HepG2 (cell line): ENCODE results near the gene TRIM2. TPM values are rescaled to one million over a fixed set of nuclear protein-coding genes. Genes with fewer than 3 reads are reported as not detected.

Source experiments
- ATAC-seq: fragments of 200-7000 bp; cut with Tn5 transposase; 3 replicates; pipeline ENCODE4 v1.9.1; 2020; ENCODE audit warnings: mild to moderate bottlenecking, moderate library complexity
- BruUV-seq: library from RNA; stranded (reverse); fragments of 400-500 nt; replicated peaks from 2 replicates; lab custom pipeline; 2021; lab: Mats Ljungman, UMichigan
- CTCF ChIA-PET: fragments of 300-600 bp; formaldehyde crosslinking; extraction: SDS; loops from one replicate; lab custom pipeline; 2021; ENCODE audit warnings: low total read pairs, inconsistent platforms, low intra/inter-chr PET ratio; lab: Yijun Ruan, JAX
- POLR2A ChIA-PET: fragments of 350-600 bp; sonication (Branson Sonifier 250); formaldehyde crosslinking; loops from one replicate; lab custom pipeline; 2020; ENCODE audit warnings: antibody characterized with exemption, inconsistent platforms; lab: Yijun Ruan, JAX
- DNase-seq: peaks from one replicate; pipeline ENCODE4 v3.0.0-alpha.2; 2015; ENCODE audit warnings: low spot score
- FAIRE-seq: peaks from 3 replicates; lab custom pipeline; 2011; peaks lifted over from hg19 to GRCh38; lab: Jason Lieb, UNC
- H2AFZ ChIP-seq: one replicate; pipeline ENCODE4 v1.6.1; 2011; ENCODE audit warnings: low read length, inconsistent platforms
- H3K27ac ChIP-seq: fragments of 300-600 bp; 3 replicates; pipeline ENCODE4 v1.8.0; 2011; ENCODE audit warnings: mixed run types, mild to moderate bottlenecking, mixed read lengths, low read length, inconsistent platforms; ENCODE audit not compliant: insufficient read depth; ENCODE audit errors: extremely low read length
- H3K27me3 ChIP-seq, 2 experiments: fragments of 200-600 bp in 1 of 2; 2 replicates in 1 of 2; 3 replicates in 1 of 2; pipeline versions ENCODE4 v1.6.0 to v1.8.0; 2011; ENCODE audit warnings: low read length in 2 of 2, mild to moderate bottlenecking in 2 of 2, moderate library complexity in 2 of 2, inconsistent platforms in 1 of 2; ENCODE audit not compliant: insufficient read depth in 2 of 2, control insufficient read depth in 1 of 2
- H3K36me3 ChIP-seq, 2 experiments: fragments of 200-600 bp in 1 of 2; replicated peaks in 1 of 2; 2 replicates in 1 of 2; 3 replicates in 1 of 2; pipeline versions ENCODE4 v1.5.1 to v1.8.0; 2011; ENCODE audit warnings: low read length in 2 of 2, inconsistent platforms in 1 of 2; ENCODE audit not compliant: insufficient read depth in 2 of 2, control insufficient read depth in 1 of 2
- H3K4me1 ChIP-seq: 2 replicates; pipeline ENCODE4 v1.5.1; 2012; ENCODE audit warnings: low read length, inconsistent platforms; ENCODE audit not compliant: insufficient read depth
- H3K4me2 ChIP-seq: 2 replicates; pipeline ENCODE4 v1.6.0; 2011; ENCODE audit warnings: low read depth, low read length, inconsistent platforms
- H3K4me3 ChIP-seq, 3 experiments: fragments of 200-600 bp in 1 of 3; sonication (generic), shearing (Covaris generic) in 1 of 3; replicated peaks in 1 of 3; 2 replicates each; pipeline ENCODE4 v1.5.1; 2011 to 2016; ENCODE audit warnings: low read length in 3 of 3, inconsistent platforms in 2 of 3, low read depth in 2 of 3, mild to moderate bottlenecking in 2 of 3, control low read depth in 1 of 3, mixed read lengths in 1 of 3; ENCODE audit not compliant: insufficient read depth in 1 of 3
- H3K79me2 ChIP-seq: one replicate; pipeline ENCODE4 v1.6.1; 2011; ENCODE audit warnings: low read length, inconsistent platforms; ENCODE audit not compliant: insufficient read depth
- H3K9ac ChIP-seq: 2 replicates; pipeline ENCODE4 v1.6.0; 2011; ENCODE audit warnings: mild to moderate bottlenecking, low read depth, low read length, inconsistent platforms; ENCODE audit not compliant: insufficient read depth
- H3K9me3 ChIP-seq: 2 replicates; pipeline ENCODE4 v1.5.1; 2012; ENCODE audit warnings: mild to moderate bottlenecking, low read length
- H4K20me1 ChIP-seq: 2 replicates; pipeline ENCODE4 v1.6.0; 2011; ENCODE audit warnings: inconsistent platforms, mild to moderate bottlenecking, low read length, moderate library complexity; ENCODE audit not compliant: insufficient read depth
- ARID5B ChIP-seq: IDR thresholded peaks from 2 replicates; pipeline ENCODE4 v1.4.0; 2020; ENCODE audit warnings: mild to moderate bottlenecking, missing genetic modification reagents
- E2F2 ChIP-seq: sonication (generic); formaldehyde crosslinking; IDR thresholded peaks from 2 replicates; pipeline ENCODE4 v1.4.0; 2020; ENCODE audit warnings: missing genetic modification reagents, borderline replicate concordance
- HNF4A ChIP-seq: sonication (generic); formaldehyde crosslinking; IDR thresholded peaks from 2 replicates; pipeline ENCODE4 v1.4.0; 2020; ENCODE audit warnings: missing genetic modification reagents
- LCORL ChIP-seq, 2 experiments: fragments of 450-650 bp in 1 of 2; sonication (generic) in 1 of 2; formaldehyde crosslinking in 1 of 2; IDR thresholded peaks; 2 replicates each; pipeline versions ENCODE4 v1.5.0 to v1.6.1; 2017 to 2020; ENCODE audit warnings: antibody characterized with exemption in 1 of 2, missing genetic modification reagents in 1 of 2
- NCOA1 ChIP-seq: sonication (generic); formaldehyde crosslinking; IDR thresholded peaks from 2 replicates; pipeline ENCODE4 v1.9.0; 2021; ENCODE audit warnings: missing genetic modification reagents
- NCOR1 ChIP-seq: fragments of 200-600 bp; sonication (generic); IDR thresholded peaks from 2 replicates; pipeline ENCODE4 v1.7.0; 2017; ENCODE audit warnings: antibody characterized with exemption, low read length, borderline replicate concordance
- RARA ChIP-seq: IDR thresholded peaks from 2 replicates; pipeline ENCODE4 v1.6.1; 2016; ENCODE audit warnings: missing genetic modification reagents, missing compliant biosample characterization
- SALL1 ChIP-seq: sonication (generic); formaldehyde crosslinking; IDR thresholded peaks from 2 replicates; pipeline ENCODE4 v1.8.0; 2022; ENCODE audit warnings: mild to moderate bottlenecking, missing genetic modification reagents
- TMF1 ChIP-seq: sonication (generic); formaldehyde crosslinking; IDR thresholded peaks from 2 replicates; pipeline ENCODE4 v1.8.1; 2022; ENCODE audit warnings: low read depth, missing genetic modification reagents
- YEATS4 ChIP-seq: sonication (generic); formaldehyde crosslinking; IDR thresholded peaks from 2 replicates; pipeline ENCODE4 v1.4.0; 2020; ENCODE audit warnings: missing genetic modification reagents, borderline replicate concordance
- ZNF644 ChIP-seq: IDR thresholded peaks from 2 replicates; pipeline ENCODE4 v1.6.1; 2016; ENCODE audit warnings: low read depth
- whole genome bisulfite sequencing: methylation state at CpG from one replicate; pipeline ENCODE4 v1.1.6; 2017; ENCODE audit warnings: low lambda C conversion rate; 5-methylcytosine and 5-hydroxymethylcytosine counted together
- in situ Hi-C: cut with HindIII; loops from 2 replicates; pipeline ENCODE4 v1.10.0; 2017; ENCODE audit warnings: low pct_unique_long_range_greater_than_20kb; ENCODE audit not compliant: extremely low pct_ligation_motif_present
- intact Hi-C: fragments of 100-400 bp; cut with micrococcal nuclease; formaldehyde crosslinking; loops from one replicate; pipeline ENCODE4 v1.10.0; 2022; ENCODE audit not compliant: unreplicated experiment
- polyA plus RNA-seq, 8 experiments: library from polyadenylated mRNA; depleted of rRNA in 3 of 8; stranded (reverse) in 7 of 8; unstranded in 1 of 8; fragments of >200 nt; fragmentation: Illumina TruSeq in 4 of 8; extraction: Trizol in 4 of 8; gene quantifications; 2 replicates each; pipeline versions ENCODE4 v1.2.1 to v1.2.3, GENCODE V29; 2011 to 2016; ENCODE audit warnings: low read depth in 4 of 8, missing spikeins in 1 of 8, mixed read lengths in 1 of 8; ENCODE audit not compliant: insufficient read depth in 1 of 8
- total RNA-seq, 5 experiments: library from RNA; depleted of rRNA; stranded (reverse); fragments of >200 nt; fragmentation: Illumina TruSeq; extraction: Trizol; gene quantifications; 2 replicates each; pipeline ENCODE4 v1.2.3, GENCODE V29; 2016; ENCODE audit warnings: low read depth in 1 of 5

TRIM2 gene
- total and polyA plus RNA-seq, 2 of the 13 experiments (the other 11 are each of a cell fraction or from before 2014, with no cell fraction given), result 2.1 to 4.2 TPM

- TF ChIP-seq YEATS4 (CRISPR knock-in tag) (no peak), E2F2 (CRISPR knock-in tag) (no peak), NCOA1 (CRISPR knock-in tag) (no peak)
Observed at GRCh38 chr4:153384160-153384559, 179.9 kb downstream of the TRIM2 start (continued).

GRCh38 chr4:153385784-153386183 is 181.5 kb downstream of the TRIM2 start:
- no peak overlapping the region for H2AFZ ChIP-seq
- TF ChIP-seq HNF4A (CRISPR knock-in tag) (peak; percentile 80), NCOR1 (peak; percentile 69), LCORL (IDR thresholded peaks at IDR 0.05) (no peak), LCORL (CRISPR knock-in tag; IDR thresholded peaks at IDR 0.05) (peak; percentile 43; the same call in 1 of the 2 replicates), TMF1 (CRISPR knock-in tag) (no peak), SALL1 (no peak), RARA (0 out of 2 replicates have a peak, but pooled peaks have one; percentile 23), ZNF644 (CRISPR knock-in tag) (peak; percentile 71), ARID5B (CRISPR knock-in tag) (0 out of 2 replicates have a peak, but pooled peaks have one; percentile 36)
- H3K79me2 ChIP-seq, result no peaks in the 10 kb centered on the region
- H3K27ac ChIP-seq, result no peak overlapping the region
- H3K9ac ChIP-seq, result no peak overlapping the region
- no peaks in the 10 kb centered on the region for H3K27me3 ChIP-seq
- CTCF ChIA-PET, result no interaction called here
- peaks cover 14% of the 10 kb centered on the region for H3K4me1 ChIP-seq
- ATAC-seq (peak; percentile 63), FAIRE-seq (no peak), DNase-seq (peak; percentile 35)
- no peak overlapping the region for H3K4me2 ChIP-seq
- no peak overlapping the region for H3K4me3 ChIP-seq
- no peaks in the 10 kb centered on the region for H4K20me1 ChIP-seq
- intact Hi-C loops, result no loop called here
- no TSS peak for BruUV-seq
- POLR2A ChIA-PET, result no interaction called here
- 53% methylated on average over 2 of the region's 2 CpGs for WGBS
- H3K36me3 ChIP-seq, result no peaks in the 10 kb centered on the region
- no peaks in the 10 kb centered on the region for H3K9me3 ChIP-seq
- in situ Hi-C loops, result no loop called here
